ENCODE results near the gene HDC.

The HDC gene

GRCh38 chr15:50265620-50266019 is at the start of gene HDC:
HDC (minus strand) TSS chr15:50265726; CDS start chr15:50265623, 103 bp downstream.
- no peak for DNase-seq

- no peak for DNase-seq
Observed at GRCh38 chr15:50312636-50313035, 47.1 kb upstream of the HDC start.

- DNase-seq: no peak
Observed at GRCh38 chr15:50307799-50308198, 42.3 kb upstream of the HDC start.

GRCh38 chr15:50304836-50305235 is 39.3 kb upstream of the HDC start:
- DNase-seq: no peak

GRCh38 chr15:50302581-50302980 is 37.1 kb upstream of the HDC start:
- no peak for DNase-seq

- no peak for DNase-seq
Observed at GRCh38 chr15:50298340-50298739, 32.8 kb upstream of the HDC start.

GRCh38 chr15:50295966-50296365 is 30.4 kb upstream of the HDC start:
- DNase-seq: no peak

- no peak for DNase-seq
Observed at GRCh38 chr15:50289749-50290148, 24.2 kb upstream of the HDC start.

GRCh38 chr15:50287324-50288116 is 22.0 kb upstream of the HDC start:
- no peak for DNase-seq

GRCh38 chr15:50281427-50281826 is 15.9 kb upstream of the HDC start:
- no peak for DNase-seq

- no peak for DNase-seq
Observed at GRCh38 chr15:50280271-50280670, 14.7 kb upstream of the HDC start.

- no peak for DNase-seq
Observed at GRCh38 chr15:50278496-50278895, 13.0 kb upstream of the HDC start.

- DNase-seq: no peak
Observed at GRCh38 chr15:50277370-50277769, 11.8 kb upstream of the HDC start.

GRCh38 chr15:50275908-50276307 is 10.4 kb upstream of the HDC start:
- DNase-seq: no peak

- DNase-seq: no peak
Observed at GRCh38 chr15:50275091-50275490, 9.6 kb upstream of the HDC start.

- no peak for DNase-seq
Observed at GRCh38 chr15:50267577-50267976, 2.1 kb upstream of the HDC start.

- DNase-seq: no peak
Observed at GRCh38 chr15:50262533-50262932, 3.0 kb downstream of the HDC start.

- no peak for DNase-seq
Observed at GRCh38 chr15:50261981-50262380, 3.5 kb downstream of the HDC start.

GRCh38 chr15:50260969-50261496 is 4.5 kb downstream of the HDC start:
- DNase-seq: no peak

GRCh38 chr15:50259276-50259675 is 6.2 kb downstream of the HDC start:
- DNase-seq: no peak

- DNase-seq: no peak
Observed at GRCh38 chr15:50257924-50258323, 7.6 kb downstream of the HDC start.

- DNase-seq: no peak
Observed at GRCh38 chr15:50257332-50257731, 8.2 kb downstream of the HDC start.

- no peak for DNase-seq
Observed at GRCh38 chr15:50256188-50257041, 9.1 kb downstream of the HDC start.

- no peak for DNase-seq
Observed at GRCh38 chr15:50252556-50252955, 13.0 kb downstream of the HDC start.

Data from activated T-cell treated with anti-CD3 and anti-CD28 coated beads, Interleukin-2, amount 50 U/mL, for 1 hour (primary cell).